ENCODE measurements around the gene CCDC8. TPM values are rescaled to one million over a fixed set of nuclear protein-coding genes. Genes with fewer than 3 reads are reported as not detected.
A peak's percentile ranks its signal among the peaks of the same experiment; 100 is the strongest.

Gene CCDC8
- total and polyA plus RNA-seq, 2 experiments from 2014 or later: 74.0 to 127 TPM

DNA sequence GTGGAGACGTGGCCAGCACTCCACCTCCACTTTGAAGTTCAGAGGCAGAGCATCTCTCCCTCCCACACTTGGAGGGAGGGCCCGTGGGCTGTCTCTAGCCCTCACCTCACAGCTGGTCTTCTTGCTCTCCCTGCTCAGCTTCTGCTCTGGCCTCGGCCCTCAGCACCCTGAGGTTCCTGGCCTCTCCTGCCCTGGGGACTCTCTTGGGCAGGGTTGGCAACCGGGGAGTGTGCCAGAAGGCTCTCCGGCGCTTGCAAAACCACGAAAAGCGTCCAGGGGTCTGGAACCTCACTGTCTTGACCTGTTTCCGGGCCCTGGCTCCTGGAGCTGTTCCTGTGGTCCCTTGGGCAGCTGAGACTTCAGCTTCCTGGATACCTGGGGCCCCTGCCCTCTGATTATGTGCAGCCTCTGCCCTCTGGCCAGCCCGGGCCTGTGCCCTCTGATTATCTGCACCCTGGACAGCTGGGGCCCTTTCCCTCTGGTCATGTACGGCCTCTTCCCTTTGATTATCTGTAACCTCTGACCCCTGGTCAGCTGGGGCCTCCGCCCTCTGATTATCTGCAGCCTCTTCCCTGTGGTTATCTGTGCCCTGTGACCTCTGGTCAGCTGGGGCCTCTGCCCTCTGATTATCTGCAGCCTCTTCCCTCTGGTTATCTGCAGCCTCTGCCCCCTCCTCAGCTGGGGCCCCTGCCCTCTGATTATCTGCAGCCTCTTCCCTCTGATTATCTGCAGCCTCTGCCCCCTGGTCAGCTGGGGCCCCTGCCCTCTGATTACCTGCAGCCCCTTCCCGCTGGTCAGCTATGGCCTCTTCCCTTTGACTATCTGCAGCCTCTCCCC lies 2.1 kb downstream of the CCDC8 start:
- TF ChIP-seq, protein P1, sequence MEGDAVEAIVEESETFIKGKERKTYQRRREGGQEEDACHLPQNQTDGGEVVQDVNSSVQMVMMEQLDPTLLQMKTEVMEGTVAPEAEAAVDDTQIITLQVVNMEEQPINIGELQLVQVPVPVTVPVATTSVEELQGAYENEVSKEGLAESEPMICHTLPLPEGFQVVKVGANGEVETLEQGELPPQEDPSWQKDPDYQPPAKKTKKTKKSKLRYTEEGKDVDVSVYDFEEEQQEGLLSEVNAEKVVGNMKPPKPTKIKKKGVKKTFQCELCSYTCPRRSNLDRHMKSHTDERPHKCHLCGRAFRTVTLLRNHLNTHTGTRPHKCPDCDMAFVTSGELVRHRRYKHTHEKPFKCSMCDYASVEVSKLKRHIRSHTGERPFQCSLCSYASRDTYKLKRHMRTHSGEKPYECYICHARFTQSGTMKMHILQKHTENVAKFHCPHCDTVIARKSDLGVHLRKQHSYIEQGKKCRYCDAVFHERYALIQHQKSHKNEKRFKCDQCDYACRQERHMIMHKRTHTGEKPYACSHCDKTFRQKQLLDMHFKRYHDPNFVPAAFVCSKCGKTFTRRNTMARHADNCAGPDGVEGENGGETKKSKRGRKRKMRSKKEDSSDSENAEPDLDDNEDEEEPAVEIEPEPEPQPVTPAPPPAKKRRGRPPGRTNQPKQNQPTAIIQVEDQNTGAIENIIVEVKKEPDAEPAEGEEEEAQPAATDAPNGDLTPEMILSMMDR (IDR thresholded peaks at IDR 0.05; ENCODE audit: low read depth, low read length): no peak
- Histone ChIP-seq H3K27ac (no peak overlapping the region), H3K9me3 (ENCODE audit: low read depth) (no peaks in the 10 kb centered on the region), H3K4me3 (peak overlapping the region; percentile 76), H3K36me3 (no peaks in the 10 kb centered on the region), H3K4me1 (ENCODE audit: low read depth) (peaks cover 30% of the 10 kb centered on the region), H3K27me3 (no peaks in the 10 kb centered on the region)
- DNase-seq (ENCODE audit: low read depth in 1 of 2, low spot score in 1 of 2): no peak

DNA sequence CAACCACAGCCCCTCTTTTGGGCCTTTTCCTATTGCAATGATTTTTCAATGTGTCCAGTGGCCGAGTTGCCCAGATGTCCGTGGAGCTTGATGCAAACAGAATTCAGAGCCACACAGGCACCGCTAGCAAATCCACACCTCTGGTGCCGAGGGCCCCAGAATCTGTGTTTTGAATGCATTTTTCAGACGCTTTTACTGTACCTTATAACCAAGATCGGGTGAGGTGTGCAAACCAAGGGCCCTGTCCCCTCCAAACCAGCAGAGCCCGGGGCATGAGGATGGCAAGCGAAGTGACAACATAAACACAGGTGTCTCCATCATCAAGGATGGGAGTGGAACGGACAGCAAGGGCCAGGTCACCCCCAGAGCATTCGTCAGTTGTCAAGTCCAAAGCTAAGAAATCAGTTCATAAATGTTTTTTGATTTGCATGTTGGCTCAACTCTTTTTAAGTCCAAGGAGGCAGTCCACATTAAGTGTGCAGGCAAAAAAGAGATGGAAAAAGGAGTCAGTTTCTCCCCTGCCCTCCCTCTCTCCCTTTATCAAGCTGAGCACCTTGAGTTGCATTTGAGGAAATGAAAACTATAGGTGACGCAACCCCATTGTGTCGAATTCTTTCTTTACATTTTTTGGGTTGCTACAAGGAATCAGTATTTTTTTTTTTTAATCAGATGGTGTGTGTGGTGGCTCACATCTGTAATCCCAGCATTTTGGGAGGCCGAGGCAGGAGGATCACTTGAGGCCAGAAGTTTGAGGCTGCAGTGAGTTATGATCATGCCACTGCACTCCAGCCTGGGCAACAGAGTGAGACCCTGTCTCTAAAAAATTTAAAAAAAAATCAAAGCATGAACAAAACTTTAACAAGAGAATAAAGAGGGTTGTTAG lies 2.9 kb downstream of the CCDC8 start:
- H3K36me3 ChIP-seq: no peaks in the 10 kb centered on the region
- H3K27me3 ChIP-seq: no peaks in the 10 kb centered on the region
- DNase-seq (ENCODE audit: low read depth in 1 of 2, low spot score in 1 of 2): no peak
- no peak overlapping the region for H3K27ac ChIP-seq
- peaks cover 27% of the 10 kb centered on the region for H3K4me1 ChIP-seq (ENCODE audit: low read depth)
- no peaks in the 10 kb centered on the region for H3K9me3 ChIP-seq (ENCODE audit: low read depth)
- peak overlapping the region; percentile 76 for H3K4me3 ChIP-seq
- TF ChIP-seq, protein P1 (IDR thresholded peaks at IDR 0.05; ENCODE audit: low read depth, low read length): no peak

DNA sequence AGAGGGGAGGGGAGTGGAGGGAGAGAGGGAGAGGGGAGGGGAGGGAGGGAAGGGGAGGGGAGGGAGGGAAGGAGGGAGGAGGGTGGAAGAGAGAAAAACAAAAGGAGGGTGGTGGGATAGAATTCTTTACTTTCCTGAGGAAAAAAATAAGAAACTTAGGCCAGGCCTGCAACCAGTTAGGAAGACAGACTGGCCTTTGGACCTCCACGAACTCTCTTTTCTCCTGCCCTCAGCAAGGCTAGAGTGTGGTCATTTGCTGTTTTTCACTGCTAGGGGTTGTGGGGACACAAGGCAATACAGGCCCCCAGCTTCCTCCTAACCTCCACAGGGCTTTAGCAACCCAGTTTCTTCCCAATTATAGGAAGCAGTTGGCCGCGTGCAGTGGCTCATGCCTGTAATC lies 4.2 kb downstream of the CCDC8 start:
- Histone ChIP-seq H3K27me3 (no peaks in the 10 kb centered on the region), H3K27ac (peak overlapping the region; percentile 61), H3K4me1 (ENCODE audit: low read depth) (peaks cover 37% of the 10 kb centered on the region), H3K36me3 (no peaks in the 10 kb centered on the region), H3K4me3 (no peak overlapping the region), H3K9me3 (ENCODE audit: low read depth) (no peaks in the 10 kb centered on the region)
- DNase-seq (ENCODE audit: low read depth in 1 of 2, low spot score in 1 of 2): no peak
- TF ChIP-seq, protein P1 (IDR thresholded peaks at IDR 0.05; ENCODE audit: low read depth, low read length): no peak

DNA sequence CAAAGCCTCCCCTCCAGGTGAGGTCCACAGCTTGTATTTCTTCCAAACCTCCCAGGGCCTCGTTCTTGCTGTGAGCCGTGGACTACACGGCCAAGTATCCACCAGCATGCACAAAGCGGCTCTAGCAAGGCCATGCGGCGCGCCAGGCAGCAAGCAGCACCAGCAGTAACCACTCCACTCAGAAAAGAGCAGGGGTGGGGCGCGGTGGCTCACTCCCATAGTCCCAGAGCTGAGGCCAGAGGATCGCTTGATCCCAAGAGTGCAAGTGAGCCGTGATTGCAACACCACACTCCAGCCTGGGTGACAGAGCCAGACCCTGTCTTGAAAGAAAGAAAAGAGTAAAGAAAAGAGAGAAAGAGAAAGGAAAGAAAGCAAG lies 4.7 kb downstream of the CCDC8 start:
- peaks cover 33% of the 10 kb centered on the region for H3K4me1 ChIP-seq (ENCODE audit: low read depth)
- no peaks in the 10 kb centered on the region for H3K36me3 ChIP-seq
- H3K9me3 ChIP-seq (ENCODE audit: low read depth): no peaks in the 10 kb centered on the region
- peak overlapping the region; percentile 76 for H3K27ac ChIP-seq
- DNase-seq (ENCODE audit: low read depth in 1 of 2, low spot score in 1 of 2): peak; percentile 73 to 79
- H3K27me3 ChIP-seq: no peaks in the 10 kb centered on the region
- TF ChIP-seq, protein P1 (IDR thresholded peaks at IDR 0.05; ENCODE audit: low read depth, low read length): no peak
- H3K4me3 ChIP-seq: no peak overlapping the region

DNA sequence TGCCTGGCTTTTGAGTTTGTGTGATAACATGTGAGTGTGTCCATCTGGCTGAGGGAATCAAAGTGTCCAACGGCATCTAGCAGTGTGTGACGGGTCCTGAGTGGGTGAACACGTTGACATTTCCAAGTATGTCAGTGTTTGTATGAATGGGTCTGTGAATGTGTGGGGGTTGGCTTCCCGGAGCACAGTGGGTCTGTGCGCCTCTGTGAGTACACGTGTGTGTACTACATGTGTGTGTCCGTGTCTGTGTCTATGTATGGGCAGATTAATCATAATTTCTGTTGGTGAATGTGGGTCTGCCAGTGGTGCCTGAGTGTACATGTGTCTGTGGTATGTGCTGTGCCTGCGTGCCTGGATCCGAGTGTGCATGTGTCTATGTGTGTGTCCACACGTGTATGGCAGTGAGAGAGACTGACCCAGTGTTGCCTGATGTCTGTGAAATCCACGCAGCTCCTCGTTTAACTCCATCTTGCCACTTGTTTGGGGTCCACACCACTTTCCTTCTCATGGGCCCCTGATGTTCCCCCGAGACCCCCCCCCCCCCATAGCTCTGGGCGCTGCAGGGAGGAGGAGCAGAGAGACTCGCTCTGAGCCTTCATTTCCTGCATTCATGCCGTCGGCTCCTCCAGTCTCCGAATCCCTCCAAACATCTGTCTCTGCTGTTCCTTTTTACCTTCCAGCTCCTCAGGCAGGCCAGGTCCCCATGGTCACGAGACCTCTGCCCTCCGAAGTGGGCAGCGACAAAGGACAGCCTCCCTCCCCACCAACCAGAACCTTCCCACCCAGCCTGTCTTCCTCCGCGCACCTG lies 5.3 kb downstream of the CCDC8 start:
- DNase-seq (ENCODE audit: low read depth in 1 of 2, low spot score in 1 of 2): peak in 1 of 2 donors; percentile 29
- Histone ChIP-seq H3K4me1 (ENCODE audit: low read depth) (peaks cover 35% of the 10 kb centered on the region), H3K36me3 (no peaks in the 10 kb centered on the region), H3K4me3 (no peak overlapping the region), H3K27me3 (no peaks in the 10 kb centered on the region), H3K27ac (peak overlapping the region; percentile 76), H3K9me3 (ENCODE audit: low read depth) (no peaks in the 10 kb centered on the region)
- TF ChIP-seq, protein P1 (IDR thresholded peaks at IDR 0.05; ENCODE audit: low read depth, low read length): no peak
